Non-pigmented ciliary epithelial cell (primary cell): ENCODE measurements around the gene PACSIN2.
"Not testable (repeated sequence)": the region's sequence is repeated elsewhere in the genome, so short reads cannot be mapped to it uniquely, and the experiment has no call there.

Experiments used
- DNase-seq: peaks from one replicate; pipeline ENCODE4 v3.0.0-alpha.2; 2010; ENCODE audit warnings: low read depth

The PACSIN2 gene

GRCh38 chr22:42926104-42926503 is 88.8 kb downstream of the PACSIN2 start:
- no peak for DNase-seq

- no peak for DNase-seq
Observed at GRCh38 chr22:42925598-42925997, 89.4 kb downstream of the PACSIN2 start.

- not testable (repeated sequence) for DNase-seq
Observed at GRCh38 chr22:42925031-42925430, 89.9 kb downstream of the PACSIN2 start.

- DNase-seq = no peak
Observed at GRCh38 chr22:42924436-42924835, 90.5 kb downstream of the PACSIN2 start.

GRCh38 chr22:42922374-42923191 is 92.4 kb downstream of the PACSIN2 start:
- no peak for DNase-seq

GRCh38 chr22:42920101-42920820 is 94.7 kb downstream of the PACSIN2 start:
- no peak for DNase-seq

GRCh38 chr22:42919199-42919598 is 95.8 kb downstream of the PACSIN2 start:
- no peak for DNase-seq

GRCh38 chr22:42918500-42918899 is 96.4 kb downstream of the PACSIN2 start:
- DNase-seq = no peak

GRCh38 chr22:42917358-42917757 is 97.6 kb downstream of the PACSIN2 start:
- DNase-seq = not testable (repeated sequence)

- no peak for DNase-seq
Observed at GRCh38 chr22:42915980-42916765, 98.8 kb downstream of the PACSIN2 start.

GRCh38 chr22:42914511-42915076 is 100.4 kb downstream of the PACSIN2 start:
- no peak for DNase-seq

GRCh38 chr22:42913874-42914510 is 101.0 kb downstream of the PACSIN2 start:
- no peak for DNase-seq

- DNase-seq = no peak
Observed at GRCh38 chr22:42912059-42912458, 102.9 kb downstream of the PACSIN2 start.

- DNase-seq = no peak
Observed at GRCh38 chr22:42910221-42910942, 104.6 kb downstream of the PACSIN2 start.

GRCh38 chr22:42909363-42910058 is 105.4 kb downstream of the PACSIN2 start:
- DNase-seq = no peak

- DNase-seq = no peak
Observed at GRCh38 chr22:42908374-42908746, 106.6 kb downstream of the PACSIN2 start.

GRCh38 chr22:42907404-42908373 is 107.3 kb downstream of the PACSIN2 start:
- DNase-seq = no peak

GRCh38 chr22:42906605-42907348 is 108.2 kb downstream of the PACSIN2 start:
- no peak for DNase-seq
